GM19193 (cell line): ENCODE results near the gene LRFN2.

Experiments used
- POLR2A ChIP-seq: IDR thresholded peaks from 4 replicates; pipeline ENCODE4 v1.6.1; 2011; ENCODE audit not compliant: insufficient read depth, insufficient read length; ENCODE audit errors: extremely low read depth

The LRFN2 gene

DNA sequence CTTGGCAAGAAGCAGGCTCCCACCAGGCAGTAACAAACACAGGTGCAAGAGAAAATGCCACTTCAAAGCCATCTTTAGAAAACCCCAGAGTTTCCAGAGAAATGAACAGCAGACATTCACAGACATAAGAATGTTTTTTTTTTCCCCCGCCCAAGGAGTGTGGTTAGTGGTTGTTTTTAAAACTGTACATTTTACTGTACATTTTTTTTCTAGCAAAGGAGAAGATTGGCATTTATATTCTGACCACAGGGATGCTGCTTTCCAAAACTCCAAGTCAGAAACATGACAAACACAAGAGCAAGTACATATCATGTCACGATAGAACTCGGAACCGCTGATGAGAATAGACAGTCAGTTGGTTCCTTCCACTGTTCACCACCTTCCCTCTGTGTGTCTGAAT lies 197.9 kb downstream of the LRFN2 start:
- no peak for TF ChIP-seq POLR2A

- no peak for TF ChIP-seq POLR2A
These were observed 199.3 kb downstream of the LRFN2 start for GRCh38 chr6:40387871-40388264.

DNA sequence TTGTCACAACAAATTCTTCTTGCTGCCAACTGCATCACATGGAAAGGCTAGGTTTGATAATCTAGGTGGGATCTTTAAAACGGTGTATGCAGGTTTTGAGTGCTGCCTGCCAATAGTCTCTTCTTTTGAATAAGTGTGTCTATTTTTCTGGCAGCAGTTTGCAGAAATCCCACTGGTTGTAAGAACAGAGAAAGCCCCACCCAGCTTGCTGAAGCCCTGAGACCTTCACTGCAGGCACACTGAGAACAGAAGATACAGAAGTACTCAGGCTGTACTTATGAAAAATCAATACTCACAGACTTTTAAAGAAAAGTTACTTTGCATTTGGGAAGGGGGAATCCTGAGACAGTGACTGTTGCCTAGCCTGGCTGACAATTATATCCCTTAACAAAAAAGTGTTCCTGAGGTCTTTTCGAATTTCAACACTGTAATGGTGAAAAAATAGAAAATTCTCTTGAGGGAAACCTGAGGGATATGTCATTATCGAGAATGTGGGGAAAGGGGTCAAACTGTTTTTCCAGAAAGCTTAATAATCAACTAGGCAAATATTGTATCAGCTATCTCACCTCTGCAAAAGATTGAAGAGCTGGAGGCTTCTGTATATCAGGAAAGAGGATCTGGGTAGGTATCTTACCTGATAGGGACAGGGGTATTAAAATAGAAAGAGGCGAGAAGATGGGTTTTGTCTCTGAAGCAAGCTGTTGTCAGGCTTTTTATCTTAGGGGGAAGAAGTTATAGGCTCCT lies 199.9 kb downstream of the LRFN2 start:
- no peak for TF ChIP-seq POLR2A

DNA sequence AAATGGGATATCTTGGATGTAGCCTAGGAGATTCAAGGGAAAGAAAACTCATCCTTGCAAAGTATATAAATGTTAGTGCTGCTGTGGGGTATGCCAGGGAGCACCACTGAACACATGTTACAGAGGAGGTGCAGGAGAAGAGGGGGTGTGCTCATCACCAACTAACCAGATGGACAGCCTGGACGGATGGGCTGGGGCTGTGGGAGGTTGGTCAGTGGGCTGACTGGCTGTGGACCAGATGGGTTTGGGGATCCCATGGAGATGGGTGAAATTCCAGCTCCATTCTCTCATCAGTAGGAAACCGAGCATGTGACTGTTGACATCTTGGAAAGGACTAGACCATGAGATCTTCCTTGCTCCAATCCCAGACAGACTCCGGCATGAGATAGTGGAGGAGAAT lies 201.0 kb downstream of the LRFN2 start:
- TF ChIP-seq POLR2A: no peak

DNA sequence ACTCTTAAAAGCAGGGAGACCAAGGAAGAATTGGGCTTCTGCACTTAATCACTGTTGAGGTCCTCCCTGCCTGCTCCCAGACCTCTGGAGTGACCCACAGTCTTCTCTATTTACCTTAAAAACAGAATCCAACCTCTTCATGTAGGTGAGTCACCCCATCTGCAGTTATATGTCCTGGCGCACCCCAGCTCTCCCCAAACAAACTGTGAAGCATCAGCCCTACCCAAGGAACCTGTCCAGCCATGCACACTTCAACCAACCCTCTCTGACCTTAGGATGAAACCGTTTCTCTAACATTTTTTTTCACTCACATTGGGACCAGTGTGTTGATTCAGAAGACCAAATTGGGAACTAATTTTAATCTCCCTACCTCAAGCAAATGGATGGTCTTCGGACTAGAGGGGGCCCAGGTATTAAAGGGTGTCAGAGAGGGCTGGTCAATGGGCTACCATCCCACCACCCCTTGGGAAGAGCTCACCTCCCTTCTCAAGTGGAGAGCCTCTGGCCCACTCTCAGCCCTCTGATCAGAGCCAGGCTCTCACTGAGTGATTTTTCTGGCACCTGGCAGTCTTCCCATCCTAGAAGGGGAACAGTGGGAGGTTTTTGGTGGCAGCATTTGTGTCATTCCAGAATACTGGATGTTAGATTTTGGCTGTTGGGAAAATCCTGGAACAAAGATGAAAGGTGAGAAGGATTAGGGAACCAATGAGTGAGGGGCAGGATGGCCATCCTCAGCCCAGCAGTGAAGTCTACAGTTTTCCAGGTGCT lies 203.6 kb downstream of the LRFN2 start:
- TF ChIP-seq POLR2A: no peak

DNA sequence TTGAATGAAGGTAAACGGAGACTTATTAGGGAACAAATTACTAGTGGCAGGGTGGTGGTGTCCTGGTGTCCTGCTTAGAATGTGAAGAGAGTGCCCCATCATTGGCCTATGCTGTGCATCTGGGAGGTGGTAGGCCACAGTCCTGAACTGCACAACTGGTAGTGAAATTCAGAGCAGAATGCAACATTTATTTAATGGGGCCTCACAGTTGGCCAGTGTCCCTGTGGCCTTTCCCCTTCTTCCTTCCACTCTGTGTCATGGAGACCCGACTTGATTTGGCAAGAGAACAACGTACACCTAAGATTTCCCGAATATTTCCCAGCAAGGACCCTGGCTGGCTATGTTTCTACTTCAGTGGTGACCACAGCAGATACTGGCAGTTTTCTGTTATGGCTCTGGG lies 206.9 kb downstream of the LRFN2 start:
- no peak for TF ChIP-seq POLR2A

- no peak for TF ChIP-seq POLR2A
These were observed 207.4 kb downstream of the LRFN2 start for GRCh38 chr6:40379811-40380210.

- no peak for TF ChIP-seq POLR2A
These were observed 208.5 kb downstream of the LRFN2 start for GRCh38 chr6:40378725-40379074.

GRCh38 chr6:40378071-40378724 lies 209.0 kb downstream of the LRFN2 start:
- no peak for TF ChIP-seq POLR2A

DNA sequence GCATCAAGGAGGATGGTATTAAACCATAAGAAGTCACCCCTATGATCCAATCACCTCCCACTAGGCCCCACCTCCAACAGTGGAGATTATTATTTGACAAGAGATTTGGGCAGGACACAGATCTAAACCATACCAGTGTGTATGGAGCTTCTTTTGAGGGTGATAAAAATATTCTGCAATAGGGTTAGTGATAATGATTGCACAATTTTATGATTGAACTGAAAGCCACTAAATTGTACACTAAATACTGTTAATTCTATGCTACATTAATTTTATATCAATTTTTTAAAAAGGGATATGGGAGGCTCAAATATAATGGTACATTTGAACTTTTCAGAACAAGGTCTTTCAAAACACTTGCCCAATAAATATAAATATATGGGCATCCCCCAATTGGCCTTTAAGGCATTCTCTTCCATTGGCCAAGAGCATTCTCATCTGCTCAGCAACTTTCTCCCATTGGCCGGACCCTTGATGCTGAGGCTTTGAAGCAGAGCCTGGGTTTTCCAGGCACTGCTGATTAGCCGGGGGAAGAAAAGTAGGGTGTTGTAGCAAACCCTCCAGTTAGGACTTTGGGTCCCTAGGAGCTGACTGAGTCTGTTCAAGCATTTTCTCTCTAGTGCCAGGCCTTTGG lies 209.9 kb downstream of the LRFN2 start:
- TF ChIP-seq POLR2A: no peak

GRCh38 chr6:40376113-40376650 lies 211.0 kb downstream of the LRFN2 start:
- TF ChIP-seq POLR2A: no peak

DNA sequence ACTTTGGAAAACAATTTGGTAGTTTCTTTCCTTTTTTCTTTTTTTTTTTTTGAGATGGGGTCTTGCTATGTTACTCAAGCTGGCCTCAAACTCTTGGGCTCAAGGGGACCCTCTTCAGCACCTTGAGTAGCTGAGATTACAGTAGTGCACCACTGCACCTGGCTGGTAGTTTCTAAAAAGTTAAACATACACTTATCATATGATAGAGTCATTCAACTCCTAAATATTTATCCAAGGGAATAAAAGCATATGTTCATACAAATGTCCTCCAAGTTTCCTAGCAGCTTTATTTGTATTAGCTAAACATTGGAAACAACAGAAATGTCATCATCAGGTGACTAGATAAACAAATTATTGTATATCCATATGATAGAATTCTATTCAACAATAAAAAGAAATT lies 213.9 kb downstream of the LRFN2 start:
- no peak for TF ChIP-seq POLR2A

GRCh38 chr6:40371621-40372020 lies 215.5 kb downstream of the LRFN2 start:
- no peak for TF ChIP-seq POLR2A

DNA sequence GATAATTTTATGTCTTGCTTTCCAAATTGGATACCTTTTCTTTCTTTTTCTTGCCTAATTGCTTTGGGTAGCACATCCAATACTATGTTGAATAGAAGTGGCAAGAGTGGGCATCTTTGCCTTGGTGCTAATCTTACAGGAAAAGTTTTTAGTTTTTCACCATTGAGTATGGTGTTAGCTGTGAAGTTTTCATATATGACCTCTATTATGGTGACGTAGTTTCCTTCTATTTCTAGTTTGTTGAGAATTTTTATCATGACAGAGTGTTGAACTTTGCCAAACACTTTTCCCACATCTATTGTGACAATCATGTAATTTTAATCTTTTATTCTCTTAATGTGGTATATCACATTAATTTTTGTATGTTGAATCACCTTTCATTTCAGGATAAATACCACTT lies 216.1 kb downstream of the LRFN2 start:
- TF ChIP-seq POLR2A: no peak

- no peak for TF ChIP-seq POLR2A
These were observed 217.3 kb downstream of the LRFN2 start for GRCh38 chr6:40369891-40370290.
